GM12801 (cell line): Measurements from ENCODE around the gene HES7.

ENCODE experiments used
- TF ChIP-seq, protein P1 (sequence below): IDR thresholded peaks from one replicate; pipeline ENCODE4 v1.5.1; 2011; ENCODE audit warnings: control low read depth; ENCODE audit not compliant: insufficient read length; ENCODE audit errors: extremely low read depth

HES7 gene

DNA sequence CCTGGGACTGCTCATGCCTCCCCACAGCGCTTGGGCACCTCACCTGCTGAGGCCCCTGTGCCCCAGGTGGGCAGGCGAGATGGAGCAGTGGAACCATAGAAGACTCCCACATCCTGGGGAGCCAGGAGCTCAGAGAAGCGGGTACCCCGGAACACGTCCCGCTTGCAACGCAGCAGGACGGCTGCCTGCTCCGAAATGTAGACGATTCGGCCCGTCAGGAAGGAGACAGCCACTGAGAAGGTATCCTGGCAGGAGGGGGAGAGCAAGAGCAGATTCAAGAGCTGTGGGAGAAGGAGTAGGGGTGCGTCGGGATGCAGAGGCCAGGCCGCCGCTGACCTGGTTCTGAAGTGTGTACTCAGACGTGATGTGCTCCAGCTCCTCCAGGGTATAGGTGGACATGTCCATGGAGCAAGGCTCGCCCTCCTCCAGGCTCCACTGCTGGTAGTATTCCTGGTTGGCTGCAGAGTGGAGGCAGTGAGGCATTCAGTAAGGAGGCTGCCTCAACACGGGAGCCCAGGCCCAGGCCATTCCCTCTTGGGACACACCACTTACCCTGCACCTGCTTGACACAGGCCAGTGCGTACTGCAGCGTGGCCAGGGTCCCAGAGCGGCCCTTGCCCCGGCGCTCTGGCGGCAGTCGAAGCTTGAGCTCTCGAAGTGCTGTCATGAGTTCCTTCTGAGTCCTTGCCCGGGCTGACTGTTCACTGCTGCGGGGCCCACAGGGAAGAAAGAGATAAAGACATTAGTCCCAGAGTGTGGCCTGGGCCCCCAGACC, 25.7 kb upstream of the HES7 start:
- TF ChIP-seq, protein P1, sequence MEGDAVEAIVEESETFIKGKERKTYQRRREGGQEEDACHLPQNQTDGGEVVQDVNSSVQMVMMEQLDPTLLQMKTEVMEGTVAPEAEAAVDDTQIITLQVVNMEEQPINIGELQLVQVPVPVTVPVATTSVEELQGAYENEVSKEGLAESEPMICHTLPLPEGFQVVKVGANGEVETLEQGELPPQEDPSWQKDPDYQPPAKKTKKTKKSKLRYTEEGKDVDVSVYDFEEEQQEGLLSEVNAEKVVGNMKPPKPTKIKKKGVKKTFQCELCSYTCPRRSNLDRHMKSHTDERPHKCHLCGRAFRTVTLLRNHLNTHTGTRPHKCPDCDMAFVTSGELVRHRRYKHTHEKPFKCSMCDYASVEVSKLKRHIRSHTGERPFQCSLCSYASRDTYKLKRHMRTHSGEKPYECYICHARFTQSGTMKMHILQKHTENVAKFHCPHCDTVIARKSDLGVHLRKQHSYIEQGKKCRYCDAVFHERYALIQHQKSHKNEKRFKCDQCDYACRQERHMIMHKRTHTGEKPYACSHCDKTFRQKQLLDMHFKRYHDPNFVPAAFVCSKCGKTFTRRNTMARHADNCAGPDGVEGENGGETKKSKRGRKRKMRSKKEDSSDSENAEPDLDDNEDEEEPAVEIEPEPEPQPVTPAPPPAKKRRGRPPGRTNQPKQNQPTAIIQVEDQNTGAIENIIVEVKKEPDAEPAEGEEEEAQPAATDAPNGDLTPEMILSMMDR: no peak

DNA sequence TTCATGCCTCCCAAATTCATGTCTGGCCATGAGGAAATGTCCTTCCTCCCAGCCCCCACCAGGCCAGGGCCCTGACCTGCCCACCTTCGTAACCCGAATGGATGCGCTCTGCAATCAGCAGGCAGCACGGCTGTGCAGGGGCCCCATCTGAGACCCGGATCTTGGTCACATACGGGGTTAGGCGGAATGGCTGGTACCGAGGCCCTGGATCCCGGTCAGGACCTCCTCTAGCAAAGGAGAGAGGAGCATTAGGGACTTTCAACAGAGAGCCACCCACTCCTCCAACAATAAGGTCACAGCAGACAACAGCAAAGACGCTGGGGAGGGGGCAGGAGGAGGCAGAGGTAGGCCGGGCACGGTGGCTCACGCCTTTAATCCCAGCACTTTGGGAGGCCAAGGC, 24.7 kb upstream of the HES7 start:
- TF ChIP-seq, protein P1: no peak

DNA sequence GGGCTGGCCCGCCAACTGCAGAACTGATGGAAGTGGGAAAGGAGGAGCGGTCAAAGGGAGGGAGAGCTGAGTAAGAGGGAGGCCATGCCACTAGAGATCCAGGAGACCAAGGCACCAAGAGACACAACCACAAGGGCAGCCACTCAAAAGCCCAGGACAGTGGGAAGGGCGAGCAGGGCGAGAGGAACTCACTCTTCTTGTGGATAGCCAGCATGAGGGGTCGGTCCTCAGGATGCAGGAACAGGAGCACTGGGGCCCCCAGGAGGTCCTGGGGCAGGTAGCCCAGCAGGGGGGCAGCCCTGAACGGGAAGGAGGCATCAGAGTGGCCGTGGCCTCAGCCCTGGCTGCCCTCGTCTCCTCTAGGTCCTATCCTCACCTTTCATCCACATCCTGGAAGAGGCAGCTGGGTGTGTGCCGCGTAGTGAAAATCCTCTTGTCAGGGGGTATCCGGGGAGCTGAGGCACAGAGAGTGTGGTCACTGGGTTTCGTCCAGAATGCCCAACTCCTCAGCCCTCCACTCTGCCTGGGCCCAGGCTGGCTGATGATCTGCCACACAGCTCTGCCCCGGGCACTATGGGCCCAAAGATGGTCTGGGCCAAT, 24.0 kb upstream of the HES7 start:
- TF ChIP-seq, protein P1: no peak

DNA sequence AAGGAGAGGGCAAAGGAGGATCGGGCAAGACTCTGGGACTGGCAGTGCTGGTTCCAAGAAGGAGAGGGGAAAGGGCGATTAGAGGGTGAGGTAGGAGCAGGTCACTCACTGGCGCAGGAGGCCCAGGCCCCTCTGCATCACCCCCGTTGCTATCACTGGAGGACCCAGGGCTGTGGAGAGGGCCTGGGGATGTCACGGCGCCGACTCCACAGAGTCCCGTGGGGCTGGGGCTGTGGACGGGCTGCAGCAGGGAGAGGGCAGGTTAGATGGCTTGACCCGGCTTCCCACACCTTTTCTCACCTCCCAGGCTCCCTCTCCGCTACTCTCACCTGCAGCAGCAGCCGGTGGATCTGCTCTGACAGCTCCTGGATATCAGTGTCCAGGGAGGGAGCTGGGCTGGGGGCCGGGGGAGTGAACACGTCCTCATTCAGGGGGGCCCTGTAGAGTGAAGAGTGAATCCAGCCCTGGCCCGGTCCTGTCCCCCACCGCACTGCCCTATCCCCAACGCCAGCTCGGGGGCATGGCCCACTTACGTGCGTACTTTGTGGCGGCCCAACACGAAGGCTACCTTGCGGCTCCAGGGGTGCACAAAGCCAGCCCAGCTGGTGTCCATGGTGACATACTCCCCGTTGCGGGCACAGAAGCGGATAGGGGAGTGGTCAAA, 23.4 kb upstream of the HES7 start:
- TF ChIP-seq, protein P1: no peak

DNA sequence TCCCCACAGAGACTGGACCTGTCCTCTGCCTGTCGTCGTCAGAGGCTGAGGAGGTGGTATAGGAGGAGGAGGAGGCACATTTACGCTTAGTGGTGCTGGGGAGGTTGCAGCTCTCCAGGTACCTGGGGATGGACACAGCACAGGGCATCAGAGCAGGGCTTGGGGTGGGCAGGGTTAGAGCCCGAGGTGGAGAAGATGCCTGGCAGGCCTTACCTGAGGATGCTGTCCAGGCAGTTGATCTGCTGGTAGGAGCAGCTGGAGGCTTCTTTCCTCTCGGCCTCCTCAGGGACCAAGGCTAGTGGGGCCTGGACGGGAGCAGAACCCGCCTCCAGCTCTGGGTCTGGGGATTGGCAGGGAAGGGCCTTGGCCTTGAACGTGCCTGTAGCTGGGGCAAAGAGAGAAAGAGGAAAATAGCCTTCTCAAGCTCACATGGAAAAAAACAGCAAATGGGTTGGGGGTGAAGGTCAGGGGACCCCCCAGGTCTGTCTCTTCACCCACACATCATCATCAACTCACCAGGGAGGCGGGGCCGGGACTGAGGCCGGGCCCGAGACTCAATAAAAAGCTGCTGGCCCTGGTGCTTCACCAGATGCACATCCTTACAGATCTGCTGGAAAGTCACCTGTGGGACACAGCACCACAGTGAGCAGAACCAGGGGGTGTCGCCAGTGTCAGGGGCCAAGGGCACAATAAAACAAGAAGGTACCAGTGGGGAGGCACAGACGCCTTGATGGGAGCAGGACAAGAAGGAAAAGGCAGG, 22.7 kb upstream of the HES7 start:
- TF ChIP-seq, protein P1: no peak

DNA sequence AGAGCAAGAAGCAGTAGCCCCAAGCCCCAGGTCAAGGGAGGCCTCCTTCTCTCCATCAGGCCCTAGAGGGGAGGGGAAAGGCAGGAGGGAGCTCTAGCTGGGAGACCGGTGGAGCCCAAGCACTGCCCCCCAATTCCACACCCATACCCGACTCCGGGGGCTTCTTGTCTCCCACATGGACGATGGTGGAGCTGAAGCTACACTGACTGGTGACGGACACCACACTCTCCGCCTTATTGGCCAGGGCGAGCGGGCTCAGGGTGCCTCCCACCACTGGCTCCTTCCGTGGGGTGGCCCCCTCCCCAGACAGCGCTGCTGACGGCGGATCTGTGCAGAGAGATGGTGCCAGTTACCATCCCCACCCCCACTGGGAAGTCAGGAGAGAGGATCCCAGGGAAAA, 21.9 kb upstream of the HES7 start:
- TF ChIP-seq, protein P1: no peak
